Endothelial cell of umbilical vein (primary cell): ENCODE data around the gene SAXO1. TPM values are rescaled to one million over a fixed set of nuclear protein-coding genes. Genes with fewer than 3 reads are reported as not detected.
"Not testable (repeated sequence)": the region's sequence is repeated elsewhere in the genome, so short reads cannot be mapped to it uniquely, and the experiment has no call there.

Experiments used
- BruUV-seq: library from RNA; stranded (reverse); fragments of 400-500 nt; replicated peaks from 2 replicates; lab custom pipeline; 2021; lab: Mats Ljungman, UMichigan
- CTCF ChIA-PET: fragments of 300-600, 350-600 bp; sonication (Branson Sonifier 250); formaldehyde crosslinking; loops from one replicate; lab custom pipeline; 2021; ENCODE audit warnings: antibody characterized with exemption, inconsistent platforms; lab: Charles Lee
- POLR2A ChIA-PET: fragments of 300-600, 350-600 bp; sonication (Branson Sonifier 250); formaldehyde crosslinking; loops from one replicate; lab custom pipeline; 2021; ENCODE audit warnings: antibody characterized with exemption, inconsistent platforms; lab: Charles Lee
- DNase-seq: peaks from one replicate; pipeline ENCODE4 v3.0.0-alpha.2; 2011; ENCODE audit warnings: low read depth, low spot score
- FAIRE-seq: peaks from 2 replicates; lab custom pipeline; 2011; peaks lifted over from hg19 to GRCh38; lab: Jason Lieb, UNC
- H2AFZ ChIP-seq: 2 replicates; pipeline ENCODE4 v1.6.0; 2012; ENCODE audit warnings: low read depth, low read length, control low read depth, inconsistent platforms
- H3K27ac ChIP-seq: 2 replicates; pipeline ENCODE4 v1.5.1; 2011; ENCODE audit warnings: low read depth, mild to moderate bottlenecking, control low read depth, low read length, moderate library complexity; ENCODE audit not compliant: insufficient read depth
- H3K27me3 ChIP-seq, 2 experiments: 2 replicates each; pipeline versions ENCODE4 v1.6.0 to v1.6.1; 2011; ENCODE audit warnings: low read length in 2 of 2, mixed read lengths in 1 of 2; ENCODE audit not compliant: control insufficient read depth in 2 of 2, insufficient read depth in 2 of 2
- H3K36me3 ChIP-seq, 2 experiments: 2 replicates in 1 of 2; 3 replicates in 1 of 2; pipeline ENCODE4 v1.5.1; 2011; ENCODE audit warnings: low read length in 2 of 2, mild to moderate bottlenecking in 1 of 2, moderate library complexity in 1 of 2; ENCODE audit not compliant: control insufficient read depth in 2 of 2, insufficient read depth in 2 of 2; ENCODE audit errors: extremely low read depth in 1 of 2
- H3K4me1 ChIP-seq: 3 replicates; pipeline ENCODE4 v1.5.1; 2011; ENCODE audit warnings: mild to moderate bottlenecking, low read length; ENCODE audit not compliant: control insufficient read depth, insufficient read depth; ENCODE audit errors: extremely low read depth
- H3K4me2 ChIP-seq: 2 replicates; pipeline ENCODE4 v1.6.1; 2011; ENCODE audit warnings: low read length, control low read depth, mixed read lengths; ENCODE audit not compliant: insufficient read depth
- H3K4me3 ChIP-seq, 3 experiments: fragments of 200-600 bp in 1 of 3; sonication (generic), shearing (Covaris generic) in 1 of 3; replicated peaks in 1 of 3; 2 replicates each; pipeline ENCODE4 v1.5.1; 2011 to 2016; ENCODE audit warnings: control low read depth in 3 of 3, low read length in 3 of 3, mild to moderate bottlenecking in 2 of 3, inconsistent platforms in 1 of 3, low read depth in 1 of 3, moderate library complexity in 1 of 3; ENCODE audit not compliant: insufficient read depth in 1 of 3
- H3K79me2 ChIP-seq: 2 replicates; pipeline ENCODE4 v1.6.0; 2012; ENCODE audit warnings: low read length, inconsistent platforms; ENCODE audit not compliant: control insufficient read depth, insufficient read depth
- H3K9ac ChIP-seq: replicated peaks from 2 replicates; pipeline ENCODE3; 2011; ENCODE audit warnings: low read length, control low read depth; ENCODE audit not compliant: insufficient read depth; ENCODE audit errors: extremely low read depth
- H3K9me1 ChIP-seq: replicated peaks from 3 replicates; pipeline ENCODE4 v1.6.0; 2011; ENCODE audit warnings: mild to moderate bottlenecking, low read length; ENCODE audit not compliant: control insufficient read depth, insufficient read depth; ENCODE audit errors: extremely low read depth
- H3K9me3 ChIP-seq: replicated peaks from 2 replicates; pipeline ENCODE4 v1.5.1; 2012; ENCODE audit warnings: low read length, inconsistent platforms; ENCODE audit not compliant: control insufficient read depth, insufficient read depth
- H4K20me1 ChIP-seq: replicated peaks from 2 replicates; pipeline ENCODE3; 2011; ENCODE audit warnings: mild to moderate bottlenecking, low read length; ENCODE audit not compliant: control insufficient read depth, insufficient read depth; ENCODE audit errors: extremely low read depth
- EZH2 ChIP-seq: IDR thresholded peaks from 2 replicates; pipeline ENCODE4 v1.6.1; 2012; ENCODE audit warnings: borderline replicate concordance, low read depth, mild to moderate bottlenecking, moderate library complexity, low read length, inconsistent platforms; ENCODE audit not compliant: severe bottlenecking
- FOS ChIP-seq: IDR thresholded peaks from 2 replicates; pipeline ENCODE4 v1.6.1; 2011; ENCODE audit warnings: mild to moderate bottlenecking, low read length, moderate library complexity, borderline replicate concordance; ENCODE audit not compliant: insufficient read depth
- GATA2 ChIP-seq: IDR thresholded peaks from 2 replicates; pipeline ENCODE4 v1.7.0; 2011; ENCODE audit warnings: low read depth, mild to moderate bottlenecking, moderate library complexity, mixed read lengths, low read length; ENCODE audit not compliant: insufficient read length, insufficient read depth
- JUN ChIP-seq: IDR thresholded peaks from 2 replicates; pipeline ENCODE4 v1.6.1; 2011; ENCODE audit warnings: borderline replicate concordance, low read depth; ENCODE audit not compliant: insufficient read length, insufficient read depth
- MYC ChIP-seq: IDR thresholded peaks from one replicate; pipeline ENCODE4 v1.6.1; 2011; ENCODE audit warnings: mild to moderate bottlenecking, low read depth, low read length
- POLR2A ChIP-seq: IDR thresholded peaks from 2 replicates; pipeline ENCODE4 v1.6.1; 2012; ENCODE audit warnings: low read depth, mild to moderate bottlenecking, control low read depth, low read length
- POLR2AphosphoS5 ChIP-seq: IDR thresholded peaks from 2 replicates; pipeline ENCODE4 v1.6.1; 2012; ENCODE audit warnings: low read depth, mild to moderate bottlenecking, control low read depth, low read length, moderate library complexity; ENCODE audit not compliant: insufficient read depth
- dilution Hi-C: fragments of 300-500 bp; cut with MboI; formaldehyde crosslinking; loops from one replicate; pipeline ENCODE4 v1.15.0; 2019; ENCODE audit warnings: low sequenced_read_pairs; ENCODE audit not compliant: extremely low pct_ligation_motif_present
- intact Hi-C: fragments of 100-400 bp; cut with micrococcal nuclease; formaldehyde crosslinking; loops from one replicate; pipeline ENCODE4 v1.10.0; 2022
- polyA plus RNA-seq, 4 experiments: library from polyadenylated mRNA; depleted of rRNA in 3 of 4; stranded (reverse) in 3 of 4; unstranded in 1 of 4; fragments of >200 nt; gene quantifications; 2 replicates each; pipeline versions ENCODE4 v1.2.1 to v1.2.3, GENCODE V29; 2011 to 2012; ENCODE audit warnings: missing spikeins in 1 of 4
- total RNA-seq: library from RNA; stranded (reverse); gene quantifications from 2 replicates; pipeline ENCODE4 v1.2.3, GENCODE V29; 2021
- TF ChIP-seq, protein P1 (sequence below), 2 donors: IDR thresholded peaks; 1 replicate in 1 of 2; 2 replicates in 1 of 2; pipeline ENCODE4 v1.5.1; 2011; ENCODE audit warnings: low read length in 2 of 2, mild to moderate bottlenecking in 2 of 2, moderate library complexity in 2 of 2, control low read depth in 1 of 2, inconsistent platforms in 1 of 2, low read depth in 1 of 2; ENCODE audit not compliant: insufficient read depth in 1 of 2; ENCODE audit errors: extremely low read depth in 1 of 2
- TF ChIP-seq, protein P2 (sequence below): IDR thresholded peaks from 2 replicates; pipeline ENCODE4 v1.6.1; 2011; ENCODE audit not compliant: insufficient read depth, insufficient read length

Gene SAXO1
- total and polyA plus RNA-seq, 2 donors (not counting 3 experiments of a cell fraction or from before 2014, with no cell fraction given) = not detected

DNA sequence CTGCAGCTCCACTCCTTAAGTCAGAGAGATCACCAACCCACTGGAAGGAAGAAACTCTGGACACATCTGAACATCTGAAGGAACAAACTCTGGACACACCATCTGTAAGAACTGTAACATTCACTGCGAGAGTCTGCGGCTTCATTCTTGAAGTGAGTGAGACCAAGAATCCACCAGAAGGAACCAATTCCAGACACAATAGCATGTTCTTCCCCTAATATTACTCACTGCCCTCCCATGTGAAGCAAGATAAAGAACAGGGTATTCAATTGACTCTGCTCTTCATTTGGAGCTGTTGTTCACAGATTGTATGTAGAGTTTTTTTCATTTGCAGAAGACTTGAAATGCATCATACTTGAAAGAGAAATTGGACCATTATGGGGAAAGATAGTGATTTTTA lies 10.8 kb downstream of the SAXO1 start:
- dilution Hi-C loops = no loop called here
- CTCF ChIA-PET = interaction anchor here (1.9 kb wide), 1 partner anchor 1211 kb away, joined by 5 read pairs; no protein-coding TSS in a partner anchor
- TF ChIP-seq POLR2AphosphoS5 (no peak), FOS (no peak), MYC (no peak), JUN (no peak), POLR2A (no peak), EZH2 (no peak), GATA2 (no peak)
- TF ChIP-seq, protein P1, sequence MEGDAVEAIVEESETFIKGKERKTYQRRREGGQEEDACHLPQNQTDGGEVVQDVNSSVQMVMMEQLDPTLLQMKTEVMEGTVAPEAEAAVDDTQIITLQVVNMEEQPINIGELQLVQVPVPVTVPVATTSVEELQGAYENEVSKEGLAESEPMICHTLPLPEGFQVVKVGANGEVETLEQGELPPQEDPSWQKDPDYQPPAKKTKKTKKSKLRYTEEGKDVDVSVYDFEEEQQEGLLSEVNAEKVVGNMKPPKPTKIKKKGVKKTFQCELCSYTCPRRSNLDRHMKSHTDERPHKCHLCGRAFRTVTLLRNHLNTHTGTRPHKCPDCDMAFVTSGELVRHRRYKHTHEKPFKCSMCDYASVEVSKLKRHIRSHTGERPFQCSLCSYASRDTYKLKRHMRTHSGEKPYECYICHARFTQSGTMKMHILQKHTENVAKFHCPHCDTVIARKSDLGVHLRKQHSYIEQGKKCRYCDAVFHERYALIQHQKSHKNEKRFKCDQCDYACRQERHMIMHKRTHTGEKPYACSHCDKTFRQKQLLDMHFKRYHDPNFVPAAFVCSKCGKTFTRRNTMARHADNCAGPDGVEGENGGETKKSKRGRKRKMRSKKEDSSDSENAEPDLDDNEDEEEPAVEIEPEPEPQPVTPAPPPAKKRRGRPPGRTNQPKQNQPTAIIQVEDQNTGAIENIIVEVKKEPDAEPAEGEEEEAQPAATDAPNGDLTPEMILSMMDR (IDR thresholded peaks at IDR 0.05; ENCODE audit: extremely low read depth in 1 of 2, insufficient read depth in 1 of 2, low read depth in 1 of 2, low read length in 2 of 2) = no peak
- TF ChIP-seq, protein P2, sequence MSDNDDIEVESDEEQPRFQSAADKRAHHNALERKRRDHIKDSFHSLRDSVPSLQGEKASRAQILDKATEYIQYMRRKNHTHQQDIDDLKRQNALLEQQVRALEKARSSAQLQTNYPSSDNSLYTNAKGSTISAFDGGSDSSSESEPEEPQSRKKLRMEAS = no peak

DNA sequence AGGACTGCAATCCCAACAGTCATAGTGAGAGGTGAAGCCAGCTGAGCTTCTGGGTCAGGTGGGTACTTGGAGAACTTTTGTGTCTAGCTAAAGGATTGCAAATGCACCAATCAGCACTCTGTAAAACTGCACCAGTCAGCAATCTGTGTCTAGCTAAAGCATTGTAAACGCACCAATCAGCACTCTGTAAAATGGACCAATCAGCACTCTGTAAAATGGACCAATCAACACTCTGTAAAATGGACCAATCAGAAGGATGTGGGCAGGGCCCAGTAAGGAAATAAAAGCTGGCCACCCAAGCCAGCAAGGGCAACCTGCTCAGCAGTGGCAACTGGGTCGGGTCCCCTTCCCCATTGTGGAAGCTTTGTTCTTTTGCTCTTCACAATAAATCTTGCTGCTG lies 11.4 kb downstream of the SAXO1 start:
- DNase-seq, H3K4me3 ChIP-seq, H3K9me1 ChIP-seq, H4K20me1 ChIP-seq, intact Hi-C loops, dilution Hi-C loops, H3K9ac ChIP-seq, BruUV-seq, H3K79me2 ChIP-seq, H2AFZ ChIP-seq, H3K27ac ChIP-seq, H3K27me3 ChIP-seq, H3K9me3 ChIP-seq, H3K36me3 ChIP-seq, H3K4me2 ChIP-seq, H3K4me1 ChIP-seq, FAIRE-seq: not testable (repeated sequence)
- ChIA-PET POLR2A (interaction anchor here (0.6 kb wide), 1 partner anchor 865 kb away, joined by 3 read pairs; no protein-coding TSS in a partner anchor), CTCF (interaction anchor here (1.9 kb wide), 1 partner anchor 1211 kb away, joined by 5 read pairs; no protein-coding TSS in a partner anchor)

More for the DNA sequence above, 10.8 kb downstream of the SAXO1 start:
- no peaks in the 10 kb centered on the region for H4K20me1 ChIP-seq
- FAIRE-seq (no peak), DNase-seq (no peak)
- H3K4me1 ChIP-seq = no peaks in the 10 kb centered on the region
- H3K27me3 ChIP-seq = no peaks in the 10 kb centered on the region
- no peak overlapping the region for H3K4me3 ChIP-seq
- H3K27ac ChIP-seq = no peak overlapping the region
- H3K9me3 ChIP-seq = no peaks in the 10 kb centered on the region
- H3K9ac ChIP-seq = no peak overlapping the region
- H3K79me2 ChIP-seq = no peaks in the 10 kb centered on the region
- H3K36me3 ChIP-seq = no peaks in the 10 kb centered on the region
- H2AFZ ChIP-seq = no peak overlapping the region
- H3K9me1 ChIP-seq = no peaks in the 10 kb centered on the region
- BruUV-seq = no TSS peak
- intact Hi-C loops = no loop called here
- H3K4me2 ChIP-seq = no peak overlapping the region
- POLR2A ChIA-PET = interaction anchor here (0.6 kb wide), 1 partner anchor 865 kb away, joined by 3 read pairs; no protein-coding TSS in a partner anchor
